HL-60 (cell line): ENCODE data around the gene PAK5.

Source experiments
- DNase-seq, 2 experiments: peaks; one replicate each; pipeline ENCODE4 v3.0.0-alpha.2; 2010 to 2020; ENCODE audit warnings: low read depth in 1 of 2, low spot score in 1 of 2
- H3K27ac ChIP-seq: fragments of 250-450 bp; sonication (Bioruptor Pico); replicated peaks from 2 replicates; pipeline ENCODE4 v1.5.1; 2020; ENCODE audit warnings: mild to moderate bottlenecking, moderate library complexity
- H3K27me3 ChIP-seq: fragments of 250-450 bp; sonication (Bioruptor Pico); 2 replicates; pipeline ENCODE4 v1.5.1; 2021; ENCODE audit warnings: mild to moderate bottlenecking, moderate library complexity; ENCODE audit not compliant: insufficient read depth, poor library complexity, severe bottlenecking
- H3K4me3 ChIP-seq: replicated peaks from 2 replicates; pipeline ENCODE4 v1.5.1; 2011; ENCODE audit warnings: mild to moderate bottlenecking, control low read depth, low read length; ENCODE audit not compliant: insufficient read depth
- GABPA ChIP-seq: IDR thresholded peaks from 2 replicates; pipeline ENCODE4 v1.6.1; 2012; ENCODE audit warnings: low read depth
- POLR2AphosphoS5 ChIP-seq: IDR thresholded peaks from 2 replicates; pipeline ENCODE4 v1.6.1; 2012; ENCODE audit warnings: low read depth
- SPI1 ChIP-seq: IDR thresholded peaks from 2 replicates; pipeline ENCODE4 v1.6.1; 2012; ENCODE audit warnings: low read depth, mild to moderate bottlenecking, borderline replicate concordance
- TF ChIP-seq, protein P1 (sequence below): IDR thresholded peaks from one replicate; pipeline ENCODE4 v1.5.1; 2011; ENCODE audit warnings: low read length, control low read depth, inconsistent platforms; ENCODE audit not compliant: insufficient read depth
- TF ChIP-seq, protein P2 (sequence below): IDR thresholded peaks from 2 replicates; pipeline ENCODE4 v1.6.1; 2012; ENCODE audit warnings: low read depth; ENCODE audit not compliant: insufficient replicate concordance

PAK5 gene

DNA sequence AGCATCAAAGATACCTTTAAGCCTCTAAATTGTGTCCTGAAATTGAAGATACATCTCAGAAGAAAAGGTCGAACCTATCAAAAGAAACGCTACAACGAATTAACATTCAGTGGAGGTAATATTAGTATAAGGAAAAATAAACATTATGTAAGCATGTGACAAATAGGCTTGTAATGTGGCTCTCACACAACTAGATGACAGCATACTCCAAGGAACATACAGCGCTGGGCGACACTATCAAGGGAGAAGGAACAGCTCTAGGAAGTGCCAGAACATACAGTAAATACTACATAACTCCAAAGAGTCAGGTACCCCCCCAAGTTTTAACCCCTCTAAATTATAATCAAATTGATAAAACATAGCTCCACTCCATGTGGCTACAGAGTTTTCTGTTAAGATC lies 220.9 kb downstream of the PAK5 start:
- Histone ChIP-seq H3K27ac (no peak overlapping the region), H3K27me3 (no peaks in the 10 kb centered on the region), H3K4me3 (no peak overlapping the region)
- no peak for DNase-seq
- TF ChIP-seq, protein P1, sequence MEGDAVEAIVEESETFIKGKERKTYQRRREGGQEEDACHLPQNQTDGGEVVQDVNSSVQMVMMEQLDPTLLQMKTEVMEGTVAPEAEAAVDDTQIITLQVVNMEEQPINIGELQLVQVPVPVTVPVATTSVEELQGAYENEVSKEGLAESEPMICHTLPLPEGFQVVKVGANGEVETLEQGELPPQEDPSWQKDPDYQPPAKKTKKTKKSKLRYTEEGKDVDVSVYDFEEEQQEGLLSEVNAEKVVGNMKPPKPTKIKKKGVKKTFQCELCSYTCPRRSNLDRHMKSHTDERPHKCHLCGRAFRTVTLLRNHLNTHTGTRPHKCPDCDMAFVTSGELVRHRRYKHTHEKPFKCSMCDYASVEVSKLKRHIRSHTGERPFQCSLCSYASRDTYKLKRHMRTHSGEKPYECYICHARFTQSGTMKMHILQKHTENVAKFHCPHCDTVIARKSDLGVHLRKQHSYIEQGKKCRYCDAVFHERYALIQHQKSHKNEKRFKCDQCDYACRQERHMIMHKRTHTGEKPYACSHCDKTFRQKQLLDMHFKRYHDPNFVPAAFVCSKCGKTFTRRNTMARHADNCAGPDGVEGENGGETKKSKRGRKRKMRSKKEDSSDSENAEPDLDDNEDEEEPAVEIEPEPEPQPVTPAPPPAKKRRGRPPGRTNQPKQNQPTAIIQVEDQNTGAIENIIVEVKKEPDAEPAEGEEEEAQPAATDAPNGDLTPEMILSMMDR: peak; percentile 8
- TF ChIP-seq SPI1: no peak
- TF ChIP-seq, protein P2, sequence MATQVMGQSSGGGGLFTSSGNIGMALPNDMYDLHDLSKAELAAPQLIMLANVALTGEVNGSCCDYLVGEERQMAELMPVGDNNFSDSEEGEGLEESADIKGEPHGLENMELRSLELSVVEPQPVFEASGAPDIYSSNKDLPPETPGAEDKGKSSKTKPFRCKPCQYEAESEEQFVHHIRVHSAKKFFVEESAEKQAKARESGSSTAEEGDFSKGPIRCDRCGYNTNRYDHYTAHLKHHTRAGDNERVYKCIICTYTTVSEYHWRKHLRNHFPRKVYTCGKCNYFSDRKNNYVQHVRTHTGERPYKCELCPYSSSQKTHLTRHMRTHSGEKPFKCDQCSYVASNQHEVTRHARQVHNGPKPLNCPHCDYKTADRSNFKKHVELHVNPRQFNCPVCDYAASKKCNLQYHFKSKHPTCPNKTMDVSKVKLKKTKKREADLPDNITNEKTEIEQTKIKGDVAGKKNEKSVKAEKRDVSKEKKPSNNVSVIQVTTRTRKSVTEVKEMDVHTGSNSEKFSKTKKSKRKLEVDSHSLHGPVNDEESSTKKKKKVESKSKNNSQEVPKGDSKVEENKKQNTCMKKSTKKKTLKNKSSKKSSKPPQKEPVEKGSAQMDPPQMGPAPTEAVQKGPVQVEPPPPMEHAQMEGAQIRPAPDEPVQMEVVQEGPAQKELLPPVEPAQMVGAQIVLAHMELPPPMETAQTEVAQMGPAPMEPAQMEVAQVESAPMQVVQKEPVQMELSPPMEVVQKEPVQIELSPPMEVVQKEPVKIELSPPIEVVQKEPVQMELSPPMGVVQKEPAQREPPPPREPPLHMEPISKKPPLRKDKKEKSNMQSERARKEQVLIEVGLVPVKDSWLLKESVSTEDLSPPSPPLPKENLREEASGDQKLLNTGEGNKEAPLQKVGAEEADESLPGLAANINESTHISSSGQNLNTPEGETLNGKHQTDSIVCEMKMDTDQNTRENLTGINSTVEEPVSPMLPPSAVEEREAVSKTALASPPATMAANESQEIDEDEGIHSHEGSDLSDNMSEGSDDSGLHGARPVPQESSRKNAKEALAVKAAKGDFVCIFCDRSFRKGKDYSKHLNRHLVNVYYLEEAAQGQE: no peak

DNA sequence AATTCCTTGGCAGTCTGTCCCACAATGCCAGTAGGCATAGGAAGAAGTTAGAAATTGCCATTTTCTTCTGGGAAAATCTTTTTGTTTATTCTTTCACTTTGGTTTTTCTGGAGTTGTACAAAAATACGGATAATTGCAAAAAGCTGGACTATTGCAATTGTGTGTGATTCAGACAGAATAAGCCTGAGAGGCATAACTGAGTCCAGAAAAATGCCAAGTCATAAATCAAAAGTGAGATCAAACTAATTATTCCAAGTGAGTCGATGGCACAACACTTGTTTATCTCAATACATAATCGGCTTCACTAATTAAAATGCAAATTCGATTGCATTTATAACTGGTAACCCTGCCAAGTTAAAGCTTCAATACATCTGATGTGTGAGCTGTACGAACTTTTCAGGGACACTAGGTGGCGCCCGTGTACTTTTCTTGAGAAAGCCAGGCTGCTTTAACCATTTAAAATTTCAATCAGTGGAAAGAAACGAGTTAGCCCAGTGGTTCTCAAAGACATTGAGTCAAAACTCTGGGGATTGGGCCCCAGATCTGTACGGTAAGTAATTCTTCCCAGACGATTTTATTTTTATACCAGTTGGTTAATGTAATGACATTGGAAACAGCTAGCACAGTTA lies 221.9 kb downstream of the PAK5 start:
- no peak overlapping the region for H3K27ac ChIP-seq
- H3K27me3 ChIP-seq: no peaks in the 10 kb centered on the region
- DNase-seq: peak; percentile 28 to 51
- TF ChIP-seq, protein P1: peak; percentile 26
- TF ChIP-seq, protein P2: no peak
- no peak overlapping the region for H3K4me3 ChIP-seq

DNA sequence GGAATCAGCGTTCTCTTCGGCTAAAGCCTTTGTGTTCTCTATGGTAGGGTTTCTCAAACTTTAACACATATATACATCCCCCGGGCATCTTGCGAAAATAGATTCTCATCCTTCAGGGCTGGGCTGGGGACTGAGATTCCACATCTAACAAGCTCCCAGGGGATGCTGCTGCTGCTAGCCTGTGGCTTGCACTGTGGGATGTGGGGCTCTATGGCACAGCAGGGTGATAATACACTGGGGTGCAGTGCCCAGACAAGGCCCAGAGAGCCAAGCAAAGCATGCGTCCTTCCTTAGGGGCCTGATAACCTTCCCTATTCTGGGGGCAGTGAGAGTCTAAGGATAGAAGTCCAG lies 222.4 kb downstream of the PAK5 start:
- DNase-seq: no peak
- Histone ChIP-seq H3K27ac (no peak overlapping the region), H3K27me3 (no peaks in the 10 kb centered on the region), H3K4me3 (no peak overlapping the region)
- TF ChIP-seq POLR2AphosphoS5: no peak
- no peak for TF ChIP-seq GABPA
- TF ChIP-seq, protein P1: no peak
- no peak for TF ChIP-seq SPI1
- TF ChIP-seq, protein P2: no peak
